HG03139 (cell line): ENCODE data around the gene EXOC7.
"Not testable (repeated sequence)": the region's sequence is repeated elsewhere in the genome, so short reads cannot be mapped to it uniquely, and the experiment has no call there.

Experiments
- ATAC-seq: cut with Tn5 transposase; IDR thresholded peaks from one replicate; pipeline ENCODE4 v1.9.1; 2021; ENCODE audit not compliant: unreplicated experiment

The EXOC7 gene

GRCh38 chr17:76088868-76089576 is 14.6 kb downstream of the EXOC7 start:
- ATAC-seq: no peak

GRCh38 chr17:76088041-76088867 is 15.3 kb downstream of the EXOC7 start:
- no peak for ATAC-seq

GRCh38 chr17:76087531-76087930 is 16.1 kb downstream of the EXOC7 start:
- ATAC-seq: no peak

GRCh38 chr17:76086384-76086783 is 17.2 kb downstream of the EXOC7 start:
- ATAC-seq: no peak

DNA sequence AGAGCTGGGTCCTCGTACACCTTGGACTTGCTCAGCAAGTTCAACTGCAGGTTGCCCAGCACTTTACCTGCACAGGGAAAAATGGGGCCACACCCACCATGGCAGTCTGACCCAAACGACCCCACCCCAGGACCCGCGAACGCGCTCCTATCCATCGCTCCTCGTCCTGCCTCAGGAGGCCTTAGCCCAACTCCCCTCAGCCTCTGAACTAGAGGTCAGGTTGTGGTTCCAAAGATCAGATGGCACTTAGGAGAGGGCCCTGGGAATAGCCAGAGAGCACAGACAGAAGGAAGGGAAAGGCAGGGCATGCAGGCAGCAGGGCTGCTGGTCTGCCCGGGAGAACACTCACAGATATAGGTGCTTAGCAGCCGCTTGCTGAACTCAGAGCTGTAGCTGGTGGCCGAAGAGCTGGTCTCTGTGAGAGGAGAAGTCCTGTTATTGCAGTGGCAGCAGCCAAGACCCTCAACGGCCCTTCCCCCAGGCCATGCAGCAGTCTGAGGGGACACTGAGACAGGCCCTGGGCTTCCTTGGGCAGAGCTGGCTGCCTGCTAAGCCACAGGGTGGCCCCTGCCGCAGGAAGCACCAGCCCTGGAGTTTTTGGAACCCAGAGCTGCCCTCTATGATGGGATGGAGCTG is 17.7 kb downstream of the EXOC7 start:
- no peak for ATAC-seq

- ATAC-seq: no peak
Measured at GRCh38 chr17:76085066-76085730, 18.4 kb downstream of the EXOC7 start.

GRCh38 chr17:76083536-76084182 is 19.9 kb downstream of the EXOC7 start:
- no peak for ATAC-seq

DNA sequence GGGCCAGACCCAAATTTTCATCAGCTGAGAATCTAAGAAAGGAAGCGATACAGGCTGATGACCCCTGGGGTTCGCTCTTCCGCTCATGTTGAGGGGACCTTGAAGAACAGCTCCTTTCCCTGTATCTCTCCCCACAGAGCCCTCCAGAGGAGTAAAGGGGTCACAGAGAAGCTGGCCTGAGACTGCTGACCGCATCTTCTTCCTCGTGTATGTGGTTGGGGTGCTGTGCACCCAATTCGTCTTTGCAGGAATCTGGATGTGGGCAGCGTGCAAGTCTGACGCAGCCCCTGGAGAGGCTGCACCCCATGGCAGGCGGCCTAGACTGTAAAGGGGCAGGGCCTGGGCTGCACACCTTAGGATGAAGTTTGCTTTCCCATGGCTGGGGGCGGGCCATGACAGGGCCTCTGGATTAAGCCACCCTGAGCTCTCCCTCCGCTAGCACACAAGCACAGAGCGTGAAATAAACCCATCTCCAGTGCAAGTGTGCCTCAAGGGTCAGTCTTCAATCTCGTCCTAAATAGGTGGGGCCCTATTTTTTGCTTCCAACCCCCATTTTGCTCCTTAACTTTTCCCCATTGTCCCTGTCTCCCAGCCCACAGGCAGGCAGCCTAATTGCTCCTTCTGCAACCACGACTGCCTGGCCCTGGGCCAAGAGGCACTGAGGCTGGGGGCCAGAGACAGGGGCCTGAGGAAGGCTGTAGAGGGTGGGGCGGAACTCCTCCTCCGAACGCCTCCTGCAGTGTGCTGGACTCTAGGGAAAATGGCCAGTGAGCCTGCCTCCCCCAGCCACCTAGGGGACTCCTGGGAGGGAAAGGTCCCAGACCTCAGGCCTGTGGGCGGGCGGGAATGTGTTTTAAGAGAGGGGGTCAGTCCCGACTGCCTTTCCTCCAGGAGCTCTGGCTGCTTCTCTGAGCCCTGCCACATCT is 21.0 kb downstream of the EXOC7 start:
- no peak for ATAC-seq

DNA sequence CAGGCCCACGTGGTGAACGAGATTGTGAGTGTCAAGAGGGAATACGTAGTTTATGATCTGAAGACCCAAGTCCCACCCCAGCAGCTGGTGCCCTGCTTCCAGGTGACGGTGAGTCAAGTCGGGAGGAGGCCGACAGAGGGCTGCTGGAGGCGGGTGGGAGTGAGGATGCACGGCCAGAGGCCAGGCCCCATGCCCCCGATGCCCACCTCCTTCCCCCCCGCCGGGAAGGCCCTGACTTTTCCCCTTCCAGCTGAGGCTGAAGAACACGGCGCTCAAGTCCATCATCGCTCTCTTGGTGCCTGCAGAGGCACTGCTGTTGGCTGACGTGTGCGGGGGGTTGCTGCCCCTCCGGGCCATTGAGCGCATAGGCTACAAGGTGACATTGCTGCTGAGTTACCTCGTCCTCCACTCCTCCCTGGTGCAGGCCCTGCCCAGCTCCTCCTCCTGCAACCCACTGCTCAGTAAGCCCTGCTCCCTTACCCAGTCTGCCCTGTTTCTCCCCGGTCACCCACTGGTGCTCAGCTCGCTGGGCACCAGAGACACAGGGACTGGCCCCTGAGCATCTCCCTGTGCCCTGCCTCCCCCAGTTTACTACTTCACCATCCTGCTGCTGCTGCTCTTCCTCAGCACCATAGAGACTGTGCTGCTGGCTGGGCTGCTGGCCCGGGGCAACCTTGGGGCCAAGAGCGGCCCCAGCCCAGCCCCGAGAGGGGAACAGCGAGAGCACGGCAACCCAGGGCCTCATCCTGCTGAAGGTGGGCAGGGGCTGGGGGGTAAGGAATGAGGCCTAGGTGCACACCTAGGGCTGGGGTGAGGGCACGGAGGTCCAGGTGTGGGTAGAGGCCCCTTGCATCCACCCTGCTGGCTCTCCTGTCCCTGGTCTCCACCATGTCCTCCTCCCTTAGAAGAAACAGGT is 22.0 kb downstream of the EXOC7 start:
- no peak for ATAC-seq

- no peak for ATAC-seq
Measured at GRCh38 chr17:76080768-76081287, 22.8 kb downstream of the EXOC7 start.

GRCh38 chr17:76079956-76080767 is 23.4 kb downstream of the EXOC7 start:
- ATAC-seq: no peak

- no peak for ATAC-seq
Measured at GRCh38 chr17:76079535-76079955, 24.0 kb downstream of the EXOC7 start.

DNA sequence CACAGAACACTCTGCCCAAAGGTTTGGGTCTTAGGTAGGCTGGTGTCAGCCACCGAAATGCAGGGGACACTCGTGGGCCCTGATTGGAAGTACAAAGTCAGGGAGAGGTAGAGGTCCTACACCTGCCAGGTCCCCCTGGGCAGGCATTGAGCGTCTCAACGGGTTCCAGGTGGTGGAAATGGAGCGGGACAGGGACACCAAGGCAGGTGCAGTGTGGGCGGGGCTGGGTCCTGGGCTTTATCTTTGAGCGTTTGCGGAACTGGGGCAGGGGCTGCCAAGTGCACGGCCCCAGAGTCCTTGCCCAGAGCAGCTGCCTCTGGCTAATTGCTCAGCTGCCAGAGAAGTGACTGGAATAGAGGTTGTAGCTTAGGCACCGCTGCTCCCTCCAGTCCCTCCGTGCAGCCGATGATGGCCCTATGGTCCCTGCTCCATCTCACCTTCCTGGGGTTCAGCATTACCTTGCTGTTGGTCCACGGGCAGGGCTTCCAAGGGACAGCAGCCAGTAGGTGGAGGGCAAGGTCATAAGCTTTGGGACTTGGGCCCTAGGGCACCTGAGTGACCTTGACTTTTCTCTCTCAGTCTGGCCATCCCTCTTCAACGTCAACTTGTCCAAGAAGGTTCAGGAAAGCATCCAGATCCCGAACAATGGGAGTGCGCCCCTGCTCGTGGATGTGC is 24.6 kb downstream of the EXOC7 start, which contains the start of gene ZACN:
ZACN (plus strand) TSS at position 323 of the 675 bp plus-strand sequence; CDS start at position 406, 83 bp downstream.
- ATAC-seq: no peak

- ATAC-seq: not testable (repeated sequence)
Measured at GRCh38 chr17:76078370-76078769, 25.2 kb downstream of the EXOC7 start.

GRCh38 chr17:76077584-76078110 is 25.9 kb downstream of the EXOC7 start:
- ATAC-seq: no peak

DNA sequence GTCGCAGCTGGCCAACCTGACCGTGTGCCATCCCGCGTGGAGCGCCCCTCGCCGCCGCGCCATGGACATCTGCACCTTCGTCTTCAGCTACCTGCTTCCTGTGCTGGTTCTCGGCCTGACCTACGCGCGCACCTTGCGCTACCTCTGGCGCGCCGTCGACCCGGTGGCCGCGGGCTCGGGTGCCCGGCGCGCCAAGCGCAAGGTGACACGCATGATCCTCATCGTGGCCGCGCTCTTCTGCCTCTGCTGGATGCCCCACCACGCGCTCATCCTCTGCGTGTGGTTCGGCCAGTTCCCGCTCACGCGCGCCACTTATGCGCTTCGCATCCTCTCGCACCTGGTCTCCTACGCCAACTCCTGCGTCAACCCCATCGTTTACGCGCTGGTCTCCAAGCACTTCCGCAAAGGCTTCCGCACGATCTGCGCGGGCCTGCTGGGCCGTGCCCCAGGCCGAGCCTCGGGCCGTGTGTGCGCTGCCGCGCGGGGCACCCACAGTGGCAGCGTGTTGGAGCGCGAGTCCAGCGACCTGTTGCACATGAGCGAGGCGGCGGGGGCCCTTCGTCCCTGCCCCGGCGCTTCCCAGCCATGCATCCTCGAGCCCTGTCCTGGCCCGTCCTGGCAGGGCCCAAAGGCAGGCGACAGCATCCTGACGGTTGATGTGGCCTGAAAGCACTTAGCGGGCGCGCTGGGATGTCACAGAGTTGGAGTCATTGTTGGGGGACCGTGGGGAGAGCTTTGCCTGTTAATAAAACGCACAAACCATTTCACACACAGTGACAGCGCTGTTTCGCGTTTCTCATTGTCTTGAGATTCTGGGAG is 26.6 kb downstream of the EXOC7 start:
- ATAC-seq: no peak
